Mesenchymal stem cell (in vitro differentiated cells and primary cell): ENCODE measurements around the gene PDHX.
"Not testable (repeated sequence)": the region's sequence is repeated elsewhere in the genome, so short reads cannot be mapped to it uniquely, and the experiment has no call there.

Experiments
- DNase-seq: peaks from one replicate; pipeline ENCODE4 v3.0.0-alpha.2; 2013
- H2AFZ ChIP-seq: one replicate; pipeline ENCODE4 v1.6.1; 2013; ENCODE audit warnings: low read depth, mild to moderate bottlenecking, control low read depth, inconsistent platforms, low read length, moderate library complexity
- H2AK5ac ChIP-seq: 2 replicates; pipeline ENCODE4 v1.6.1; 2013; ENCODE audit warnings: low read length, moderate library complexity, mild to moderate bottlenecking, inconsistent platforms; ENCODE audit not compliant: severe bottlenecking
- H2BK120ac ChIP-seq: one replicate; pipeline ENCODE4 v1.6.1; 2013; ENCODE audit warnings: low read depth, mild to moderate bottlenecking, inconsistent platforms, low read length, moderate library complexity
- H2BK12ac ChIP-seq, 2 experiments: one replicate each; pipeline ENCODE4 v1.6.1; 2013; ENCODE audit warnings: inconsistent platforms in 2 of 2, low read length in 2 of 2, mild to moderate bottlenecking in 2 of 2, moderate library complexity in 2 of 2, control low read depth in 1 of 2
- H2BK15ac ChIP-seq: one replicate; pipeline ENCODE4 v1.6.1; 2013; ENCODE audit warnings: mild to moderate bottlenecking, low read depth, inconsistent platforms; ENCODE audit not compliant: poor library complexity, severe bottlenecking
- H2BK5ac ChIP-seq: 2 replicates; pipeline ENCODE4 v1.6.1; 2013; ENCODE audit warnings: low read depth, mild to moderate bottlenecking, low read length, control low read depth, inconsistent platforms; ENCODE audit not compliant: poor library complexity, severe bottlenecking
- H3K14ac ChIP-seq, 2 experiments: one replicate each; pipeline ENCODE4 v1.6.1; 2013; ENCODE audit warnings: inconsistent platforms in 2 of 2, low read length in 2 of 2, control low read depth in 1 of 2, mild to moderate bottlenecking in 1 of 2, moderate library complexity in 1 of 2
- H3K18ac ChIP-seq, 2 experiments: one replicate each; pipeline ENCODE4 v1.6.1; 2013; ENCODE audit warnings: inconsistent platforms in 2 of 2, low read length in 2 of 2, control low read depth in 1 of 2, low read depth in 1 of 2, mild to moderate bottlenecking in 1 of 2
- H3K23ac ChIP-seq, 2 experiments: one replicate each; pipeline ENCODE4 v1.6.1; 2013; ENCODE audit warnings: inconsistent platforms in 2 of 2, low read length in 2 of 2, mild to moderate bottlenecking in 2 of 2, moderate library complexity in 2 of 2, control low read depth in 1 of 2
- H3K27ac ChIP-seq: 2 replicates; pipeline ENCODE4 v1.5.1; 2013; ENCODE audit warnings: mild to moderate bottlenecking, moderate library complexity, low read length, control low read depth, inconsistent platforms; ENCODE audit not compliant: poor library complexity, severe bottlenecking
- H3K27me3 ChIP-seq, 2 experiments: 2 replicates each; pipeline versions ENCODE4 v1.6.1 to v1.7.0; 2013; ENCODE audit warnings: low read length in 2 of 2, mild to moderate bottlenecking in 2 of 2, moderate library complexity in 2 of 2, control low read depth in 1 of 2, inconsistent platforms in 1 of 2; ENCODE audit not compliant: control insufficient read depth in 1 of 2, insufficient read depth in 1 of 2
- H3K36me3 ChIP-seq, 2 experiments: 2 replicates each; pipeline versions ENCODE4 v1.6.1 to v1.7.0; 2013; ENCODE audit warnings: low read length in 2 of 2, control low read depth in 1 of 2, inconsistent platforms in 1 of 2, low read depth in 1 of 2, mild to moderate bottlenecking in 1 of 2; ENCODE audit not compliant: insufficient read depth in 2 of 2, control insufficient read depth in 1 of 2
- H3K4ac ChIP-seq, 2 experiments: one replicate each; pipeline ENCODE4 v1.6.1; 2013; ENCODE audit warnings: inconsistent platforms in 2 of 2, low read length in 2 of 2, mild to moderate bottlenecking in 2 of 2, moderate library complexity in 2 of 2, control low read depth in 1 of 2, low read depth in 1 of 2
- H3K4me1 ChIP-seq: 2 replicates; pipeline ENCODE4 v1.6.1; 2013; ENCODE audit warnings: low read depth, low read length, control low read depth; ENCODE audit not compliant: control insufficient read depth, insufficient read depth
- H3K4me2 ChIP-seq: 2 replicates; pipeline ENCODE4 v1.6.1; 2013; ENCODE audit warnings: low read length, mild to moderate bottlenecking, inconsistent platforms; ENCODE audit not compliant: poor library complexity, severe bottlenecking
- H3K4me3 ChIP-seq, 2 experiments: 2 replicates each; pipeline versions ENCODE4 v1.5.1 to v1.7.0; 2013; ENCODE audit warnings: low read length in 2 of 2, mild to moderate bottlenecking in 2 of 2, control low read depth in 1 of 2, low read depth in 1 of 2; ENCODE audit not compliant: insufficient read depth in 1 of 2
- H3K79me1 ChIP-seq: replicated peaks from 2 replicates; pipeline ENCODE4 v1.6.1; 2013; ENCODE audit warnings: mild to moderate bottlenecking, control low read depth, low read length, inconsistent platforms; ENCODE audit not compliant: poor library complexity, severe bottlenecking
- H3K9ac ChIP-seq: 2 replicates; pipeline ENCODE4 v1.7.0; 2013; ENCODE audit warnings: mild to moderate bottlenecking, low read length, moderate library complexity
- H3K9me3 ChIP-seq: 2 replicates; pipeline ENCODE4 v1.7.0; 2013; ENCODE audit warnings: mild to moderate bottlenecking, low read length; ENCODE audit not compliant: control insufficient read depth
- H4K8ac ChIP-seq: one replicate; pipeline ENCODE4 v1.6.1; 2013; ENCODE audit warnings: inconsistent platforms, mild to moderate bottlenecking, low read length, moderate library complexity
- H4K91ac ChIP-seq: one replicate; pipeline ENCODE4 v1.6.1; 2013; ENCODE audit warnings: mild to moderate bottlenecking, low read length, inconsistent platforms
- WGBS: methylation state at CpG from one replicate; pipeline ENCODE4 v1.1.7; 2013; ENCODE audit warnings: mixed read lengths; 5-methylcytosine and 5-hydroxymethylcytosine counted together

The PDHX gene

GRCh38 chr11:34896191-34896590 is 20.2 kb upstream of the PDHX start:
- not testable (repeated sequence) for DNase-seq, H3K9ac ChIP-seq, H3K4ac ChIP-seq, H3K18ac ChIP-seq, H2AFZ ChIP-seq, H2BK120ac ChIP-seq, H4K8ac ChIP-seq, H3K14ac ChIP-seq, H3K27me3 ChIP-seq, H2BK15ac ChIP-seq, H2BK12ac ChIP-seq, H3K23ac ChIP-seq, H3K27ac ChIP-seq, H2BK5ac ChIP-seq, H3K4me2 ChIP-seq, H3K4me3 ChIP-seq, H2AK5ac ChIP-seq, H3K4me1 ChIP-seq, H3K36me3 ChIP-seq, H4K91ac ChIP-seq
- H3K9me3 ChIP-seq, result peaks cover 31% of the 10 kb centered on the region
- 100% methylated on average over 1 of the region's 3 CpGs for WGBS
- H3K79me1 ChIP-seq, result peaks cover 23% of the 10 kb centered on the region

DNA sequence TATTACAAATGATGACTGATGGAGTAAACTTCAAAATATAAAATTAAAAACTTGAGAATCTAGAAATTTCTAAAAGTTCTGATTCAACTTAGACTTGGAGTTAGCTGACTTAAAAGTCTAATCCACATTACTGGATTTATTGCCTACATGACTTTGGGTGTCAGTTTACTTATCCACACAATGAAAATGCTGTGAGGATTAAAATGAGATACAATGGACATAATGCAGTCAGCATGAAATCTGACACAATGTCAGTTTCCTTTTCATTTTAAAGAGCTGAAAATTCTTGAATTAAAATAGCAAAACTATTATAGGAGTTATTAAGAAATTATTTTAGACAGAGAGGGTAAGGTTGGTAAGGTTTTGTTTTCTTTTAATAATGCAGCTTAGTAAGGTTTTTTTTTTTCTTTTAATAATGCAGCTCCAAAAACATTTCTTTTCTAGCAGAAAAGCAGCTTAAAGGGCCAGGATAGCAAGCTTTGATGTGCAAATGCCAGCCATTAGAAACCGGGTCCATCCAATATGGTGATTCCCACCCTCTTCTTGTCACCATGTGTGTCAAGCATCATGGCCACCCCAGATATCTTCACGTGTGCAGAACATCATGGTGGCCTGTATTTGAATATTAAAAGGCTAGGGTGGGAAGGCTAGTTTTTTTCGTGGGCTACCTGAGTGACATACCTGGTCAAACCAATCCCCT is 19.1 kb upstream of the PDHX start:
- Histone ChIP-seq H3K79me1 (peaks cover 29% of the 10 kb centered on the region), H3K4me1 (no peaks in the 10 kb centered on the region), H2AFZ (no peak overlapping the region), H3K4me3 (no peak overlapping the region), H3K4me2 (no peak overlapping the region), H2AK5ac (no peak overlapping the region), H3K4ac (no peak overlapping the region), H3K9ac (no peak overlapping the region), H3K23ac (no peak overlapping the region), H2BK120ac (no peak overlapping the region), H3K18ac (no peak overlapping the region), H3K14ac (no peak overlapping the region), H2BK15ac (no peak overlapping the region), H3K27ac (no peak overlapping the region), H2BK5ac (no peak overlapping the region), H4K91ac (no peak overlapping the region), H4K8ac (no peak overlapping the region), H2BK12ac (no peak overlapping the region), H3K9me3 (peaks cover 38% of the 10 kb centered on the region), H3K27me3 (no peaks in the 10 kb centered on the region), H3K36me3 (no peaks in the 10 kb centered on the region)
- WGBS, result 100% methylated on average over 2 of the region's 3 CpGs
- no peak for DNase-seq

- DNase-seq, result no peak
- H3K4me3 ChIP-seq, result no peak overlapping the region
- no peak overlapping the region for H2BK12ac ChIP-seq
Observed at GRCh38 chr11:34898474-34898873, 17.9 kb upstream of the PDHX start.

DNA sequence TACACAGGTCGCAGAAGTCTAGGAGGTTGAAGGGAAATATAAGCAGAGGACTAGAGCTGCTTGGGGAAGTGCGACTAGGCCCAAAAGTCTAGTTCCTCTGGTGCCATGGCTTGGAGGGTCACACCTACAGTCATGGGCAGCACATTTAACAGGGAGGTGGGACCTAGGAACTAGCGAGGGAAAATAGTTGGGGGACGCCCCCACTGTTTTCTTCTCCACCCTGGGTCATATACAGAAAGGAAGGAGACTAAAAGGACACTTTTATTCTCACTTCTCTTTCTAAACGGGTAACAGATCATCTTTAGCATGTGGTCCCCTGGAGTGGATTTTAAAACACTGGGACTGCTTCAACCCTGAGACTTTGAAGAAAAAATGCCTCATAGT is 16.8 kb upstream of the PDHX start:
- no peak overlapping the region for H2BK12ac ChIP-seq
- no peak overlapping the region for H3K4ac ChIP-seq
- peaks cover 38% of the 10 kb centered on the region for H3K9me3 ChIP-seq
- H3K4me3 ChIP-seq, result no peak overlapping the region
- no peak overlapping the region for H4K8ac ChIP-seq
- no peak overlapping the region for H3K18ac ChIP-seq
- H4K91ac ChIP-seq, result no peak overlapping the region
- H2AFZ ChIP-seq, result no peak overlapping the region
- H3K27ac ChIP-seq, result no peak overlapping the region
- peaks cover 35% of the 10 kb centered on the region for H3K79me1 ChIP-seq
- 93% methylated on average over 3 of the region's 5 CpGs for WGBS
- no peak overlapping the region for H3K23ac ChIP-seq
- no peak overlapping the region for H3K4me2 ChIP-seq
- no peak overlapping the region for H2BK5ac ChIP-seq
- H3K27me3 ChIP-seq, result no peaks in the 10 kb centered on the region
- no peak overlapping the region for H2AK5ac ChIP-seq
- H3K36me3 ChIP-seq, result no peaks in the 10 kb centered on the region
- H3K4me1 ChIP-seq, result no peaks in the 10 kb centered on the region
- H3K9ac ChIP-seq, result no peak overlapping the region
- no peak for DNase-seq
- H3K14ac ChIP-seq, result no peak overlapping the region
- H2BK120ac ChIP-seq, result no peak overlapping the region
- H2BK15ac ChIP-seq, result no peak overlapping the region

More at GRCh38 chr11:34898474-34898873, 17.9 kb upstream of the PDHX start:
- H3K79me1 ChIP-seq, result peaks cover 33% of the 10 kb centered on the region
- H3K18ac ChIP-seq, result no peak overlapping the region
- no peak overlapping the region for H2AK5ac ChIP-seq
- H3K14ac ChIP-seq, result no peak overlapping the region
- no peak overlapping the region for H3K9ac ChIP-seq
- no peak overlapping the region for H3K27ac ChIP-seq
- H3K9me3 ChIP-seq, result peaks cover 38% of the 10 kb centered on the region
- 100% methylated on average over 3 of the region's 10 CpGs for WGBS
- H4K8ac ChIP-seq, result no peak overlapping the region
- H2BK5ac ChIP-seq, result no peak overlapping the region
- no peaks in the 10 kb centered on the region for H3K36me3 ChIP-seq
- no peak overlapping the region for H2AFZ ChIP-seq
- no peaks in the 10 kb centered on the region for H3K27me3 ChIP-seq
- H2BK120ac ChIP-seq, result no peak overlapping the region
- no peak overlapping the region for H4K91ac ChIP-seq
- no peaks in the 10 kb centered on the region for H3K4me1 ChIP-seq
- no peak overlapping the region for H3K23ac ChIP-seq
- H3K4ac ChIP-seq, result no peak overlapping the region
- no peak overlapping the region for H3K4me2 ChIP-seq
- no peak overlapping the region for H2BK15ac ChIP-seq
